Loucy (cell line): ENCODE measurements around the gene SYNGR1.

ENCODE experiments used
- CTCF ChIP-seq: fragments of 200-600 bp; sonication (generic); conservative IDR thresholded peaks from 2 replicates; pipeline ENCODE4 v1.5.1; 2014; ENCODE audit warnings: mild to moderate bottlenecking, antibody characterized with exemption, low read length
- EZH2phosphoT487 ChIP-seq: fragments of 200-600 bp; IDR thresholded peaks from 2 replicates; pipeline ENCODE4 v1.6.1; 2018; ENCODE audit warnings: antibody characterized with exemption, mild to moderate bottlenecking, moderate library complexity, borderline replicate concordance

GRCh38 chr22:39365492-39365780 lies 15.6 kb downstream of the SYNGR1 start:
- TF ChIP-seq CTCF (no peak), EZH2phosphoT487 (no peak)
